Activated CD4-positive, alpha-beta T cell treated with anti-CD3 and anti-CD28 coated beads for 24 hours (primary cell): Measurements from ENCODE around the gene ZNF354C.
"Not testable (repeated sequence)": the region's sequence is repeated elsewhere in the genome, so short reads cannot be mapped to it uniquely, and the experiment has no call there.

Experiments used
- DNase-seq, 2 donors: peaks; one replicate each; pipeline ENCODE4 v3.0.0-alpha.2; 2020; ENCODE audit warnings: low read depth in 2 of 2

ZNF354C gene

GRCh38 chr5:179060116-179061008 is at the start of gene ZNF354C:
Gene ZNF354C (plus strand): TSS chr5:179060373. CDS start chr5:179062069, 1,696 bp downstream.
- DNase-seq: peak; percentile 73 to 76

- peak; percentile 83 to 90 for DNase-seq
These were observed 36.5 kb upstream of the ZNF354C start, which contains the start of gene ZNF879 for GRCh38 chr5:179023528-179024189. Gene ZNF879 (plus strand): TSS chr5:179023804. CDS start chr5:179025005, 1,201 bp downstream.

- DNase-seq: no peak
These were observed 27.1 kb upstream of the ZNF354C start for GRCh38 chr5:179033004-179033580.

GRCh38 chr5:179044765-179045164 is 15.4 kb upstream of the ZNF354C start:
- no peak for DNase-seq

DNA sequence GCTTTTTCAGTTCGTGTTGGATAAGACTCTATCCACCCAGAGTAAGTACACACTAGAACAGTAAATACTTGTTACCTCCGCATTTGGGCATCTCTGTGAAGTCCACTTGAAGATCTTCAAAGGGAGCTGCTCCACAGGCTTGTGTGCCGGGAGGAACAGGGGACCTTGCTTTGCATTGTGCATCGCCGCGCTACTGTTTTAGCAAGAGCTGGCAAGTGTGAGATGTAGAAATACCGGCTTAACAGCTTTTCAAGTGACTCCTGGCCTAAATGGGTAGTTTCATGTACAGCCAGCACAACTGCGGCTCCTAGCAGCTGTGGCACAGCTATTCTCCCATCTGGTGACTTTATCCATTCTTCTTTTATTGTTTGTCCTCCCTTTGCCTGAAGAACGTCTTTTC is 8.4 kb upstream of the ZNF354C start:
- no peak for DNase-seq

GRCh38 chr5:179054036-179054785 is 6.0 kb upstream of the ZNF354C start:
- no peak for DNase-seq

DNA sequence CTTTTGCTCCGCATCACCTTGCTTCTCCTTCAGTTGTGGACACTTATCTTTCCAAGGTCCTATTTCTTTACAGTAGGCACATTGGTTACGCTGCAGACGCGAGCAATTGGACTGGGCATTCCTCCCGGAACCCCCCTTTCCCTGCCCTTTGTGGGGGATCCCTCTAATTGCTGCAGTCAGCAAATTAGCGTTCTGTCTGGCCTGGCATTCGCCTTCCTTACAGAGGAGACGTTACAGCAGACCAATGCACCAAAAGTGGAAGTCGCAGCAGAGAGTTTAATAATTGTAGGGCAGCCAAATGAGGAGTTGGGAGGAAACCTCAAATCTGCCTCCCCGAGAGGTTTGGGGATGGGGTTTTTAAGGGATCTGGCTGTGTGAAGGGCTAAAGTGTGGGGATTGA is 5.3 kb upstream of the ZNF354C start:
- no peak for DNase-seq

DNA sequence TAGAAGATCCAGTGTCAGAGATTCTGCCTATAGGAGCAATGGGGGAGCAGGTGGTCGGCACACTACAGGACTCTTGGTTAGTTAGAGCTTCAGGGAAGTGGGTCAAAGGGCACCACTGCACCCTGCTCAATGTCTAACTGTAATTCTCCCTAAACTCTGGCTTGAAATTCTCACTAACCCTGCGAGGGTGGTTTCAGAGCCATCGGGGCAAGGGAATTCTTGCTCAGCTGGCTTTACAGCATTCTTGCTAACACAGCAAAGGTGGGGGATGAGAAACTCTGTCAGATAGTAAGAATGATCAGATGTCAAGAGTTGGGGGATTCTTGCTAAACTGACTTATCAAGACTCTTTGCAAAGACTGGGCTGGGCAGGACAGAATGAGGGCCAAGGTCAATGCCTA is 4.7 kb upstream of the ZNF354C start:
- no peak for DNase-seq

DNA sequence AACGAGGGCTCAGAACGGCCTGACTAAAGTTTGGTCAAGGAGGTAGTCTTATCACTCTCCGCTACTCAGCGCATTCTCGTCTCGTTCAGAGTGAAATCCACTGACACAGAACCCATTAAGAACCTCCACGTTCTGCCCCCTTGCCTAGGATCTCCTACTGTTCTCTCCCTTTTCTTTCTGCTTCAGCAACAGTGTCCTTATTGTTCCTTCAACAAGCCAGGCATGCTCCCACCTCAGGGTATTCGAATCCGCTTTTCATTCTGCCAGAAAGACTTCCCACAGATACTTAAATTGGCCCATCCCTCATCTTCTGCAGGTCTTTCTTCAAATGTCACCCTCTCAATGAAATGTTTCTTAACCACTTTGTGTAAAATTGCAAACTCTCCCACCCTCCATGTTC is 4.3 kb upstream of the ZNF354C start:
- DNase-seq: no peak

- DNase-seq: no peak
These were observed 852 bp downstream of the ZNF354C start for GRCh38 chr5:179061025-179061424.

- no peak for DNase-seq
These were observed 5.5 kb downstream of the ZNF354C start for GRCh38 chr5:179065703-179066102.

GRCh38 chr5:179079165-179079987 is 19.2 kb downstream of the ZNF354C start:
- no peak for DNase-seq

GRCh38 chr5:179080724-179081123 is 20.6 kb downstream of the ZNF354C start:
- DNase-seq: no peak

DNA sequence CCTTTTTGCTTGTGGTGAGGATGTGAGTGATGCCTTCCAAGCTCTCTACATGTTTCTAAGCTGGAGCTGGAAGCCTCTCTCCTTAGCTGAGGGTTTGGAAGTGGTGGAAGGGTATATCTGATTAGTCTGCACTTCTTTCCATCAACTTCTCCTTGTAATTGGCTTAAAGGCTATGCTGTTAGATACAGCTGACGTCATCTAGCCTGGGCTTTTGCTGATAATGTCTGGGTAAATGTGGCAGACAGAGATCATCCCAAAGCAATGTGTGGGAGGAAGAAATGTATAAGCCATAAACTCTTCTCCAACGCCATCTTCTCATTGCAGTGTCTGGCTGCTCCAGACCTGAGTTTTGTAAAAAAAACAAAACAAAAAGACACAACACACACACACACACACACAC is 29.3 kb downstream of the ZNF354C start:
- DNase-seq: no peak

DNA sequence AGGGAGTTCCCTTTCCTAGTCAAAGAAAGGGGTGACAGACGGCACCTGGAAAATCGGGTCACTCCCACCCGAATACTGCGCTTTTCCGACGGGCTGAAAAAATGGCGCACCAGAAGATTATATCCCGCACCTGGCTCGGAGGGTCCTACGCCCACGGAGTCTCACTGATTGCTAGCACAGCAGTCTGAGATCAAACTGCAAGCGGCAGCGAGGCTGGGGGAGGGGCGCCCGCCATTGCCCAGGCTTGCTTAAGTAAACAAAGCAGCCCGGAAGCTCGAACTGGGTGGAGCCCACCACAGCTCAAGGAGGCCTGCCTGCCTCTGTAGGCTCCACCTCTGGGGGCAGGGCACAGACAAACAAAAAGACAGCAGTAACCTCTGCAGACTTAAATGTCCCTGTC is 41.1 kb downstream of the ZNF354C start:
- DNase-seq: not testable (repeated sequence)

DNA sequence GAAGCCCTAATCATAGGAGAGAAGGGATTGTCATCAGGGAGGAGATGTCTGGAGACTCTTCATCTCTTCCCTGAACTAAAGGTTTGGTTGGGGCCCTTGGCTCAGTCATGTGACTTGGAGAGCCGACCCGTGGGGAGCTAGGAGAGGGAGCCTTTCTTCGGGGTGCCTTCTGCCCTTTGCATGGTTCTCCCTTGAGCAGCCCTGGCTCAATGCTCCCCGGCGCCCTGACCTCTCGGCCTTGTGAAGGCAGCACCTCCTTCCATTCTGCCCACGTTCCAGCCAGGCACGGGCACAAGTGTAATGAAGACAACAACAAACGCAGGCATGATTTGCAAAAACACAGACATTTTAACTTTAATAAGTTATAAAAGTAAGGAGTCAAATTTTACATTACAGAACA is 50.4 kb downstream of the ZNF354C start:
- no peak for DNase-seq

GRCh38 chr5:179111267-179112207 is 51.4 kb downstream of the ZNF354C start:
- DNase-seq: no peak

DNA sequence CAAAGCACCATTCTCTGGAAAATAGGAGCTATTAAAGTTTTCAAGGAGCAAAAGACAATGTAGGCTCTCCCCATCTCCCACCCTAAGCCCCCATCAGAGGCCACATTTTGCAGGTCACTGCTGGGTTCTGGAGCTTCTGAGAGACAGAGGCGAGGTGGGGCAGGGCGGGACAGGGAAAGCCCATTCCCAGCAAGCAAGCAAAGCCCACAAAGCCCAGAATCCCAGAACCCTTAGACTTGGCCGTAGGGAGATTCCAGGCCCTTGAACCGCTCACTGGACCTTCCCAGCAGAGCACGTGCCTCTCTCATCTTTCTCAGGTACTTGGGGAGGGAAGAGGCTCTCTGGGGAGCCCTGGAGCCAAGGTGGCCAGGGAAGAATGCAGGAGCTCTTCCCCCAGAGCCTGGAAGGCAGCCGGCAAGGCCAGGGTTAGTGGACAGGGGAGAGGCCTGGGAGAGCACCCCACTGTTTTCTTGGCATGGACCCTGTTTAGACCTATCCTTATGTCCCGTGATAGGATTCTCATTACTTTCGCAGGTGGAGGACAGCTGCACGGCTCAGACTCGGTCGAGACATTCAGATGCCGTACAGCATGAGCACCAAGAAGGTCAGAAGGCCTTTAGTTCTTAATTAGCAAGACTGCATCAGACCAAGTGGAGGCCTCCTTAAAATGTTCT is 52.4 kb downstream of the ZNF354C start:
- DNase-seq: no peak

- DNase-seq: no peak
These were observed 53.0 kb downstream of the ZNF354C start for GRCh38 chr5:179113143-179113530.
